Posterior vena cava (tissue), 2 donors: Measurements from ENCODE around the gene ALDH1A3. TPM values are rescaled to one million over a fixed set of nuclear protein-coding genes. Genes with fewer than 3 reads are reported as not detected.

Experiments
- total RNA-seq, 2 donors: library from RNA; stranded (reverse); fragmentation: NEBNext Ultra II Directional; extraction: Animal tissue kit (Norgen Biotek cat#: 25700); gene quantifications; one replicate each; pipeline ENCODE4 v1.2.1, GENCODE V29; 2021
- donor health status: DM: yes; HTN: yes; CAD: no.
- donor health status: DM: yes; HTN: yes; CAD: no.

Gene ALDH1A3
- total RNA-seq, 2 donors from 2014 or later, result 26.6 to 29.9 TPM

Other genes starting within 250 kb of the ALDH1A3 start
- gene LRRK1, start 39.5 kb downstream of the ALDH1A3 start, total RNA-seq, result 10 to 100 TPM; 22.3 to 24.9 TPM